ENCODE data around the gene USH2A.

USH2A gene

DNA sequence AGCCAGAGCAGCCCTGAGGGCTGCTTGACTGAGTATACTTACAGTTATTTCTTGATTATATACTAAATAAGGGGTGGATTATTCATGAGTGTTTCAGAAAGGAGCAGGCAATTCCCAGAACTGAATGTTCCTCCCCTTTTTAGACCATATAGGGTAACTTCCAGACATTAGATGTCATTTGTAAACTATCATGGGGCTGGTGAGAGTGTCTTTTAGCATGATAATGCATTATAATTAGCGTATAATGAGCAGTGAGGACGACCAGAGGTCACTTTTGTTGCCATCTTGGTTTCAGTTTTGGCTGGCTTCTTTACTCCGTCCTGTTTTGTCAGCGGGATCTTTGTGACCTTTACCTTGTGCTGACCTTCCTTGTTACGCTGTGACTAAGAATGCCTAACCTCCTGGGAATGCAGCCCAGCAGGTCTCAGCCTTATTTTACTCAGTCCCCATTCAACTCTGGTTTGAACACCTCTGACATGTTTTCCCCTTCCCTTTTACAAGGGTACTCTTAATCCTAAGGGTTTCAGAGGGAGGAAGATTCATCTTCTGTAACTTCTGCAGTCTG lies 840.0 kb downstream of the USH2A start:
- no peak for ATAC-seq (ENCODE audit: insufficient read depth, low read depth)
- no peak overlapping the region for H3K27ac ChIP-seq (ENCODE audit: low read length)
- no peaks in the 10 kb centered on the region for H3K79me2 ChIP-seq (ENCODE audit: insufficient read depth, low read length)
- DNase-seq = no peak
- no peak overlapping the region for H2AFZ ChIP-seq (ENCODE audit: low read depth, low read length)
- H3K4me2 ChIP-seq (ENCODE audit: insufficient read depth, low read length) = no peak overlapping the region
- no peak overlapping the region for H3K9ac ChIP-seq (ENCODE audit: low read depth, low read length)
- H3K36me3 ChIP-seq (ENCODE audit: insufficient read depth, low read length) = peaks cover 7% of the 10 kb centered on the region; the same call in 1 of the 2 replicates
- no peaks in the 10 kb centered on the region for H3K27me3 ChIP-seq (ENCODE audit: insufficient read depth, low read length, poor library complexity)
- peaks cover 4% of the 10 kb centered on the region for H3K9me3 ChIP-seq (ENCODE audit: insufficient read depth, low read length, severe bottlenecking)
- H4K20me1 ChIP-seq (ENCODE audit: insufficient read depth, low read length) = no peaks in the 10 kb centered on the region
- H3K4me3 ChIP-seq (ENCODE audit: low read depth in 1 of 2, low read length in 2 of 2) = no peak overlapping the region
- TF ChIP-seq, protein P1, sequence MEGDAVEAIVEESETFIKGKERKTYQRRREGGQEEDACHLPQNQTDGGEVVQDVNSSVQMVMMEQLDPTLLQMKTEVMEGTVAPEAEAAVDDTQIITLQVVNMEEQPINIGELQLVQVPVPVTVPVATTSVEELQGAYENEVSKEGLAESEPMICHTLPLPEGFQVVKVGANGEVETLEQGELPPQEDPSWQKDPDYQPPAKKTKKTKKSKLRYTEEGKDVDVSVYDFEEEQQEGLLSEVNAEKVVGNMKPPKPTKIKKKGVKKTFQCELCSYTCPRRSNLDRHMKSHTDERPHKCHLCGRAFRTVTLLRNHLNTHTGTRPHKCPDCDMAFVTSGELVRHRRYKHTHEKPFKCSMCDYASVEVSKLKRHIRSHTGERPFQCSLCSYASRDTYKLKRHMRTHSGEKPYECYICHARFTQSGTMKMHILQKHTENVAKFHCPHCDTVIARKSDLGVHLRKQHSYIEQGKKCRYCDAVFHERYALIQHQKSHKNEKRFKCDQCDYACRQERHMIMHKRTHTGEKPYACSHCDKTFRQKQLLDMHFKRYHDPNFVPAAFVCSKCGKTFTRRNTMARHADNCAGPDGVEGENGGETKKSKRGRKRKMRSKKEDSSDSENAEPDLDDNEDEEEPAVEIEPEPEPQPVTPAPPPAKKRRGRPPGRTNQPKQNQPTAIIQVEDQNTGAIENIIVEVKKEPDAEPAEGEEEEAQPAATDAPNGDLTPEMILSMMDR (IDR thresholded peaks at IDR 0.05; ENCODE audit: borderline replicate concordance, extremely low read depth, low read length, poor library complexity, severe bottlenecking) = no peak
- no peak for TF ChIP-seq EZH2 (IDR thresholded peaks at IDR 0.05; ENCODE audit: borderline replicate concordance, low read depth, low read length, severe bottlenecking)
- no peaks in the 10 kb centered on the region for H3K4me1 ChIP-seq (ENCODE audit: insufficient read depth, low read length)

DNA sequence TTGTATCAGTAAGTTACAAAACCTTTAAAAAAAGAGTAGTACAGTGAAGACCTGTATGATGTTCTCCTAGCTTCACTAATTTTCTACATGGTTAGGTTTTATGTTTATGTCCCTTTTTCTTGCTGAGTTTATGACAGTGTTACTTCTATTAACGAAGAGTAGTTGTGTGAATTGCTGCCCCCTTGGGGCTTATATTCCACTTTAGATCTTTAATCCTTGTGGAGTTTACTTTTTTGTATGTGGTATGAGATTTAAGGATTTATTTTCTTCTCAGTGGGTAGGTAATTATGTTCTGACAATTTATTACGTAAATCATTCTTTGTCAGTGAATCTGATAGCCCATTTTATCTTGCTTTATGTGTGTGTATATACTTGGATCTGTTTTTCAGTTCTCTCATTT lies 841.4 kb downstream of the USH2A start:
- H3K4me1 ChIP-seq (ENCODE audit: insufficient read depth, low read length) = no peaks in the 10 kb centered on the region
- H3K4me3 ChIP-seq (ENCODE audit: low read depth in 1 of 2, low read length in 2 of 2) = no peak overlapping the region
- H3K9ac ChIP-seq (ENCODE audit: low read depth, low read length) = no peak overlapping the region
- ATAC-seq (ENCODE audit: insufficient read depth, low read depth) (no peak), DNase-seq (no peak)
- no peak overlapping the region for H3K4me2 ChIP-seq (ENCODE audit: insufficient read depth, low read length)
- no peaks in the 10 kb centered on the region for H3K27me3 ChIP-seq (ENCODE audit: insufficient read depth, low read length, poor library complexity)
- TF ChIP-seq, protein P1 (IDR thresholded peaks at IDR 0.05; ENCODE audit: borderline replicate concordance, extremely low read depth, low read length, poor library complexity, severe bottlenecking) = no peak
- TF ChIP-seq EZH2 (IDR thresholded peaks at IDR 0.05; ENCODE audit: borderline replicate concordance, low read depth, low read length, severe bottlenecking) = no peak
- H3K27ac ChIP-seq (ENCODE audit: low read length) = no peak overlapping the region
- H3K36me3 ChIP-seq (ENCODE audit: insufficient read depth, low read length) = peaks cover 11% of the 10 kb centered on the region; the same call in 1 of the 2 replicates
- no peaks in the 10 kb centered on the region for H4K20me1 ChIP-seq (ENCODE audit: insufficient read depth, low read length)
- peaks cover 4% of the 10 kb centered on the region for H3K9me3 ChIP-seq (ENCODE audit: insufficient read depth, low read length, severe bottlenecking)
- H3K79me2 ChIP-seq (ENCODE audit: insufficient read depth, low read length) = no peaks in the 10 kb centered on the region
- no peak overlapping the region for H2AFZ ChIP-seq (ENCODE audit: low read depth, low read length)

All from DND-41 (cell line).